NCI-H345 treated with DMSO at 0.1 percent for 48 hours (cell line): ENCODE data around the gene NRG3.
"Not testable (repeated sequence)": the region's sequence is repeated elsewhere in the genome, so short reads cannot be mapped to it uniquely, and the experiment has no call there.

Source experiments
- DNase-seq: peaks from one replicate; lab custom pipeline; 2025; ENCODE audit not compliant: unreplicated experiment; lab: John Stamatoyannopoulos, UW

Gene NRG3

GRCh38 chr10:82653244-82654155 is 778.5 kb downstream of the NRG3 start:
- no peak for DNase-seq

DNA sequence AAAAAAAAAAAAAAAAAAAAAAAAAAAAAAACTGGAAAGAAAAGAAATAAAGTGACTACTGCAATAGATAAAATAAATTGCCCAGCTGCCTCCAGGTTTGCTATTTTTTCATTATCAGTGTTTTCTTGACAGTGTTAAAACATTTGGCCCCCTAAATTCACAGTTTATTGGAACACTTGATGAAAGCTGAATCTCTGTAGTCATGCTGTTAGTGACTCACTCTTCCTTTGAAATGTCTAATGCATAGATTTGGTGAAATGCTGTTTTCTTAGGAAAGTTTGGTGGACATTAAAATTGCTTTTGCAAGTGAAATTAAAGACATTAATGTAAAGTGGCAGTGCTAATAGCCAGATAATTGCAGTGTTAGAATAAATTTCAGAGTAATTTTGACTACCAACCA is 785.2 kb downstream of the NRG3 start:
- no peak for DNase-seq

- no peak for DNase-seq
Observed at GRCh38 chr10:82660986-82661385, 786.0 kb downstream of the NRG3 start.

DNA sequence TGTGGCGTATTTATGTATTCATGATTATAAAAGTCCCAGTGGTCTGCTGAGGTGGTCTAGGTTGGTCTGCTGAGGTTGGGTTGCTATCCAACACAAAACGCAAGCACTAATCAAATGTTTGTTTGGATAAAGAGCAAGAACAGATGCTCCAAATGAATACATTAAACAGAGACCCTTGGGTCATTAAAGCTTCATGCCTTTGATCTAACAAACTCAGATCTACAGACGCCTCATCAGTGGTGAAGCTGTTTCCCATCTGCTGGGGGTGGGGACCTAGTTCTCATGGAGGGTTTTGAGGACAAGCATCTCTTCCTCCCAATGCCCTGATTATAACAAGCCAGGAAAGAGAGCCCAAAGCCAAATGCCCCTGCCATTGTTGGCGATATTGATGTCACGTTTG is 786.7 kb downstream of the NRG3 start:
- DNase-seq, result no peak

- DNase-seq, result no peak
Observed at GRCh38 chr10:82668221-82668895, 793.4 kb downstream of the NRG3 start.

- DNase-seq, result no peak
Observed at GRCh38 chr10:82674036-82674435, 799.0 kb downstream of the NRG3 start.

- DNase-seq, result not testable (repeated sequence)
Observed at GRCh38 chr10:82677932-82678331, 802.9 kb downstream of the NRG3 start.

DNA sequence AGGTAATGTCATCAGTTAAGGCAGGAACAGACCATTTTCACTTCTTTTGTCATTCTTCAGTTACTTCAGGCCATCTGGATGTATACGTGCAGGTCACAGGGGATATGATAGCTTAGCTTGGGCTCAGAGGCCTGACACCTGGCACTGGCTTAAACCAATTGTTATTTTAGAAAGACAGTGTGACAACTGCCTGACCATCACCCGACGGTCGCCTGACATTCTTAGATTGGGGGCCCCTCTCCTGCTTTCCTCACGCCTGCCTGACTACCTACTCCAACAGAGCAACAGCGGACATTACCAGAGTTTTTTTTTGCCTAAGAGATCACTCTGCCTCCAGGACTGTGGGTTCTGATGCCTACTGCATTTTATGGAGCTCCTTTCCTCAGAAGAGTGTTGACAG is 803.5 kb downstream of the NRG3 start:
- DNase-seq, result not testable (repeated sequence)

DNA sequence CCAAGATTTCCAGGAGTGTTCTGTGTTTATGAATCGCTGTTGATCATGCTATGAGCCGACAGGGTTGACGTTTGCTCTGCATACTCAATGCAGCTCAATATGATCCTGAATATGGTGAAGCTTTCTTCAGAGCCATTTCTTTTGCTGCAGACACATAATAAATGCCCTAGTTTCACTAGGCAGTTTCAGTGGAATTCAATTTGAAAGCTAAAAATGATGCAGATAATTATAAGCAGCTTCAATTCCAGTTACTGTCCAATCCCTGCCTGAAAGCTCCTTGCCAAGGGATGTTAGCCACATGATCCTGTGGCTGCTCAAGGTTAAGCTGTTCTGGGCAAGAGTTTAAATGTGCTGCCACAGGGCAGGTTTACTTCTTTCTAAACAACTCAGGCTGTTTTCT is 805.6 kb downstream of the NRG3 start:
- no peak for DNase-seq

DNA sequence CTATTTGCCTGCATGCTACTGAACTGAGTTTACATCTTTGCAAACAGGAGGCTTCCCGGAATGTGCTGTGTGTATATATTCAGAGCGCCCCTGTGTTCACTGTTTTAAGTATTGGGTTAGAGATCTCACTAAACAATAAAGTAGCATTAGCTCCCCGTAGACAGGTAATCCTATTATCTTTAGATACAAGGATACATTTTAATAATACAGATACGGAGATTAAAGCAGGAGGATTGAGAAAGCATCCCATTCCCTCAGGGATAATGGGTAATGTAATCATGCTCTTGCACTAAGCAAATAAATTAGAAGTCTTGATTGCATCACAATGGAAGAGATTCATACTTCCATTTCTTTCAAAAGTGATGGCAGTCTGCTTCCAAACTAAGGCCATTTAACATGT is 809.0 kb downstream of the NRG3 start:
- DNase-seq, result no peak

GRCh38 chr10:82685087-82685486 is 810.1 kb downstream of the NRG3 start:
- no peak for DNase-seq

DNA sequence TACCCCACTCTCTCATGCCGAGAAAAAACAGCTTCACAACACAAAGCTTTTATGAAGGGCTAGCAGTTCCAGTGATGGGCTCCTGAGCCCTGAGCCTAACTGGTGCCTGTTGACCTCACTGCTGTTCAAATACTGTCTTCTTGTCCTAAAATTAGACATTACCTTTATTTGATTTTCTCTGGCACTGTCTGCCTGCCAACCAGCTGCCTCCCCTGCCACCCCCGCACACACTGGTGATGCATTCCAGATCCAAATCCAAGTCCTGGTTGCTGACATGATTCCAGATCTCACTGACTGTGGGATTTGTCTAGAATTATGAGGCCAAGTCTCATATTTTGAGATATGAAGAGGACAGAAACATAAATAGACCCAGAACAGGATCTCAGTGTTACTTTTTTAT is 816.2 kb downstream of the NRG3 start:
- no peak for DNase-seq

- no peak for DNase-seq
Observed at GRCh38 chr10:82692458-82692857, 817.5 kb downstream of the NRG3 start.

DNA sequence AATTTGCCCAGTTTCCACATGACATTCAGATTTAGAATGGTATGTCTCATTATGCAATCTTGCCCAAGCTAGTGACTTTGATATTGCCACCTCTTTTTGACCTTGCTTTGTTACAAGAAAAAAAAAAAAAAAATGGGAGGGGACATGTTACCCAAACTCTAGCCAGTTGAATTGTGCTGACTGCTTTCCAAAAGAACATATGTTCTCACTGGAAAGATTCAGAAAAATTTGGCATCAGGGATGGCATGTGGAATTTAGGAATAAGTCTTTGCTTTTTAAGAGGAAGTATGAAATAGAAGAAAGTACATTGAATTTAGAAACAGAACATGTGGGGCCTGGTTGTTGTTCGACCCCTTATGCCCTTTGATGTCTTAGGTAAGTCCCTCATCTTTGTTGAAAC is 846.8 kb downstream of the NRG3 start:
- no peak for DNase-seq

GRCh38 chr10:82722273-82722672 is 847.3 kb downstream of the NRG3 start:
- DNase-seq, result no peak

DNA sequence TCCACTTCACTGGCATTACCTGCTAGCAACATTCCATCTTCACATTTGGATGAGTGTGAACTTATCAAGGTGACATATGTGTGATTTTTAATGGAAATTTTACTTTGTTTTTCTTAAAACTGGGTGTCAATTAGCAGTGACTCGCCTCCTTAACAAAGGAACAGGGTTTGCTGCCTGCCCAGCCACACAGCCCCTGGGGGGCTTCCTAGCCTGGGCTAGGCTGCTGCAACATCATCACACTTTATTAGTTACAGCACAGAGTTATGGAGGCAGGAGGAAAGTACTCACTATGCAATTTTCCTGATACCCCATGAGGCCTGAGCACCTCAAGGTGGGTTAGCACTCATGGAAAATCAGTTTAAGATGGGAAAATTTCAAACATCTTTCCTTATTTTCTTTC is 861.3 kb downstream of the NRG3 start:
- no peak for DNase-seq

DNA sequence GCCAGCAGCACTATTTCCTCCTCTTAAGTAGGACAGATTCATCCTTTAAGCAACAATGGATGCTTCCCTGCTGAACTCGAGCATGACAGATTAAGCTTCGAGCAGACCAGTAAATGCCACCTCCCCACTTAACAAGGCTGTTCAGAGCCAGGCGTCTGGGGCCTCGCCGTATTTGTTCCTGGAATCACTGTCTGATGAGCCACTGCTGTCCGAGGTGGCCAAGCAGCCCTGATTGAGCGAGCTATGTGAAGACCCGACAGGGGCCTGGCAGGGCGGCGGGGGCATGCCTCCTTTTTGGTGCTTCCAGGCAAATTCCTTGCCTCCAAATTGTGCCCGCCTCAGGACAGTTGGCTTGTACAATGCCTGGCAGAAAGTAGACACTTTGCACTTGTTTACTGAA is 862.6 kb downstream of the NRG3 start:
- no peak for DNase-seq

GRCh38 chr10:82738592-82738991 is 863.6 kb downstream of the NRG3 start:
- no peak for DNase-seq

GRCh38 chr10:82742478-82742877 is 867.5 kb downstream of the NRG3 start:
- DNase-seq, result no peak

- no peak for DNase-seq
Observed at GRCh38 chr10:82742898-82743297, 867.9 kb downstream of the NRG3 start.

- DNase-seq, result no peak
Observed at GRCh38 chr10:82750538-82750937, 875.5 kb downstream of the NRG3 start.

DNA sequence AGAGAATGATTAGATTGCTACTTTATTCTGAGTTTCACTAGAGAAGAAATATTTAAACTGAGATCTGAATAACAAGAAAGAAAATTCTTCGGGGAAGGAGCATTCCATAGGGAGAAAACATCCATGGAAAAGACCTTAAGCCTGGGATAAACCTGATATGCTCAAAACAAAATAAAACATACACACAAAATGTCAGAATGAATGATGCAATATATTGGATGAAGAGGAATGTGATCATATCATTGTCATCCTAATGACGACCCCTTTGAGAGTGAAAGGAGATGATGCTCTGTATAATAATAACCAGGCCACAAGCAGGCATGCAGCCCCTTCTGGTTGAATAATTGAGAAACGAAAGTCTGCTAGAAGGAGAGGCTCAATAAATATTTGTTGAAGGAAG is 882.4 kb downstream of the NRG3 start:
- DNase-seq, result no peak
